Thyroid gland (tissue), 4 donors: Measurements from ENCODE around the gene UBE2F. TPM values are rescaled to one million over a fixed set of nuclear protein-coding genes. Genes with fewer than 3 reads are reported as not detected.
"Not testable (repeated sequence)": the region's sequence is repeated elsewhere in the genome, so short reads cannot be mapped to it uniquely, and the experiment has no call there.

Experiments used
- DNase-seq, 2 donors: peaks; one replicate each; pipeline ENCODE4 v3.0.0-alpha.2; 2019
- H3K27ac ChIP-seq, 3 donors: fragments of 200-600 bp; sonication (generic); 1 replicate in 2 of 3; 2 replicates in 1 of 3; pipeline ENCODE4 v1.5.1; 2016 to 2019; ENCODE audit warnings: mild to moderate bottlenecking in 1 of 3, moderate library complexity in 1 of 3
- H3K27me3 ChIP-seq: fragments of 200-600 bp; sonication (generic); one replicate; pipeline ENCODE4 v1.5.1; 2019
- H3K36me3 ChIP-seq, 2 donors: fragments of 200-600 bp; sonication (generic); one replicate each; pipeline ENCODE4 v1.5.1; 2016 to 2019
- H3K4me1 ChIP-seq, 2 donors: fragments of 200-600 bp; sonication (generic); one replicate each; pipeline ENCODE4 v1.5.1; 2017 to 2019
- H3K4me3 ChIP-seq, 3 donors: fragments of 200-600 bp; sonication (generic); replicated peaks in 1 of 3; 1 replicate in 2 of 3; 2 replicates in 1 of 3; pipeline ENCODE4 v1.5.1; 2016; ENCODE audit warnings: mild to moderate bottlenecking in 1 of 3
- H3K9me3 ChIP-seq: fragments of 200-600 bp; sonication (generic); one replicate; pipeline ENCODE4 v1.5.1; 2017
- POLR2A ChIP-seq, 2 donors: fragments of 450-650 bp; IDR thresholded peaks; one replicate each; pipeline ENCODE4 v1.6.1; 2017; ENCODE audit warnings: antibody characterized with exemption in 2 of 2, mild to moderate bottlenecking in 2 of 2, moderate library complexity in 1 of 2
- WGBS, 2 donors: methylation state at CpG; one replicate each; pipeline ENCODE4 v1.1.5; 2017; 5-methylcytosine and 5-hydroxymethylcytosine counted together
- intact Hi-C: fragments of 100-400 bp; cut with DNase I; formaldehyde crosslinking; loops from one replicate; pipeline ENCODE4 v1.15.1; 2023
- total RNA-seq, 4 donors: library from RNA; depleted of rRNA; stranded (reverse); fragments of >200 nt; gene quantifications; one replicate each; pipeline ENCODE4 v1.2.3, GENCODE V29; 2016
- TF ChIP-seq, protein P1 (sequence below), 6 experiments: fragments of 200-600 bp in 3 of 6; fragments of 450-650 bp in 3 of 6; sonication (generic) in 3 of 6; IDR thresholded peaks; one replicate each; pipeline ENCODE4 v1.5.1; 2016 to 2019; ENCODE audit warnings: antibody characterized with exemption in 6 of 6, mild to moderate bottlenecking in 2 of 6, inconsistent platforms in 1 of 6, moderate library complexity in 1 of 6

The UBE2F gene
- total RNA-seq, 4 donors from 2014 or later, result 79.8 to 134 (median 122) TPM

DNA sequence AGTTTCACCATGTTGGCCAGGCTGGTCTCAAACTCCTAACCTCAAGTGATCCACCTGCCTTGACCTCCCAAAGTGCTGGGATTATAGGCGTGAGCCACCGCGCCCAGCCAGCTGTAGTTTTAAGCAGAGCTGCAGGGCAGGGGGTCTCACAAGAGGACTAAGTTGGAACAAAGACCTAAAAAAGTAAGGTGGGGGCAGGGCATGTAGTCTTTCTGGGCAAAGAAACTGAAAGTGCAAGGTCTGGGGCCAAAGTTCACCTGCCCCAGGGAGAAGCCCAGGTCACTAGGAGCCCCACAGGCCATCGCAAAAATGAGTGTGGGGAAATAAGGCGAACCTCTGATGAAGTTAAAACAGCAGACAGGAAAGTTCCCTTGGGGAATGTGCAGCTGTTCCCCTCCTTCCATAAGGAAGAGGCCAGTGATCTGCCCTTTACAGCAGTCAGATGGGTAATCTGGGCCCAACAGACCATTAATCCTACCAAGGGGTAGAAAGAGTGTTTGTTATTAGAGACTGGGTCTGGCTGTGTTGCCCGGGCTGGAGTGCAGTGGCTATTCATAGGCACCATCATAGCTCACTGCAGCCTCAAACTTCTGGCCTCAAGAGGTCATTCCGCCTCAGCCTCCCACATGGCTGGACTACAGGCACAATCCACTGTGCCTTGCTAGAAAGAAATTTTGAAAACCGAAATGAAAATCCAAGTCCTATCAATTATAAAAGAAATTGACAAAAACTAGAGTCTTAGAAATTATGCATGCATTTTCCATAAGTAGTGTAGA is 96.8 kb downstream of the UBE2F start:
- no peak for TF ChIP-seq POLR2A (IDR thresholded peaks at IDR 0.05)
- TF ChIP-seq, protein P1, sequence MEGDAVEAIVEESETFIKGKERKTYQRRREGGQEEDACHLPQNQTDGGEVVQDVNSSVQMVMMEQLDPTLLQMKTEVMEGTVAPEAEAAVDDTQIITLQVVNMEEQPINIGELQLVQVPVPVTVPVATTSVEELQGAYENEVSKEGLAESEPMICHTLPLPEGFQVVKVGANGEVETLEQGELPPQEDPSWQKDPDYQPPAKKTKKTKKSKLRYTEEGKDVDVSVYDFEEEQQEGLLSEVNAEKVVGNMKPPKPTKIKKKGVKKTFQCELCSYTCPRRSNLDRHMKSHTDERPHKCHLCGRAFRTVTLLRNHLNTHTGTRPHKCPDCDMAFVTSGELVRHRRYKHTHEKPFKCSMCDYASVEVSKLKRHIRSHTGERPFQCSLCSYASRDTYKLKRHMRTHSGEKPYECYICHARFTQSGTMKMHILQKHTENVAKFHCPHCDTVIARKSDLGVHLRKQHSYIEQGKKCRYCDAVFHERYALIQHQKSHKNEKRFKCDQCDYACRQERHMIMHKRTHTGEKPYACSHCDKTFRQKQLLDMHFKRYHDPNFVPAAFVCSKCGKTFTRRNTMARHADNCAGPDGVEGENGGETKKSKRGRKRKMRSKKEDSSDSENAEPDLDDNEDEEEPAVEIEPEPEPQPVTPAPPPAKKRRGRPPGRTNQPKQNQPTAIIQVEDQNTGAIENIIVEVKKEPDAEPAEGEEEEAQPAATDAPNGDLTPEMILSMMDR (IDR thresholded peaks at IDR 0.05), result no peak

DNA sequence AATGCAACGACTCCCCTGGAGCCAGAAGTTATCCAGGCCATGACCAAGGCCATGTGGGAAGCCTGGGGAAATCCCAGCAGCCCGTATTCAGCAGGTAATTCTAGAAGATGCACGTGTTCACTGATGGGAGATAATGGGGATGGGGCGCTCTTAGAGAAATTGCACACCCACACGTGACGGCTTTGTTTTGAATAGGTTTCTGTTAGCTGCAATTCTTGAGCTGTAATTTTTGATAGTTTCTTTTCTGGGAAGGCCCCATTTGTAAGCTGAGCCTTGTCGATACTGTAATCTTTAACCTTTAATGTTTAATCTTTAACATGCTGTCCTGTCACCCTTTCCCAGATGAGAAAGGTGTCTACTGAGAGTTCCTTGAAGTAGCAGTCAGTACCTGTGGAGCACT is 97.6 kb downstream of the UBE2F start:
- 93 to 95% methylated on average over 7 of the region's 7 CpGs for WGBS, 2 donors
- no peak for DNase-seq
- intact Hi-C loops, result loop anchor here (10.0 kb wide), 1 partner anchor 170 kb away; no protein-coding TSS in a partner anchor
- Histone ChIP-seq H3K27ac (no peak overlapping the region), H3K9me3 (no peaks in the 10 kb centered on the region), H3K4me1 (peaks cover 10 to 12% of the 10 kb centered on the region in 2 donors), H3K36me3 (peaks cover 5 to 12% of the 10 kb centered on the region in 2 donors), H3K27me3 (no peaks in the 10 kb centered on the region), H3K4me3 (no peak overlapping the region)
- TF ChIP-seq, protein P1 (IDR thresholded peaks at IDR 0.05), result no peak
- TF ChIP-seq POLR2A (IDR thresholded peaks at IDR 0.05), result no peak

More for the DNA sequence above, 96.8 kb downstream of the UBE2F start:
- WGBS, 2 donors, result 86 to 91% methylated on average over 8 of the region's 8 CpGs
- intact Hi-C loops, result loop anchor here (10.0 kb wide), 1 partner anchor 171 kb away; no protein-coding TSS in a partner anchor
- H3K4me1 ChIP-seq, result peaks cover 10 to 12% of the 10 kb centered on the region in 2 donors
- H3K27me3 ChIP-seq, result no peaks in the 10 kb centered on the region
- no peak overlapping the region for H3K4me3 ChIP-seq
- no peak overlapping the region for H3K27ac ChIP-seq
- H3K36me3 ChIP-seq, result peaks cover 0 to 7% of the 10 kb centered on the region in 2 donors
- H3K9me3 ChIP-seq, result no peaks in the 10 kb centered on the region
- DNase-seq, result no peak

DNA sequence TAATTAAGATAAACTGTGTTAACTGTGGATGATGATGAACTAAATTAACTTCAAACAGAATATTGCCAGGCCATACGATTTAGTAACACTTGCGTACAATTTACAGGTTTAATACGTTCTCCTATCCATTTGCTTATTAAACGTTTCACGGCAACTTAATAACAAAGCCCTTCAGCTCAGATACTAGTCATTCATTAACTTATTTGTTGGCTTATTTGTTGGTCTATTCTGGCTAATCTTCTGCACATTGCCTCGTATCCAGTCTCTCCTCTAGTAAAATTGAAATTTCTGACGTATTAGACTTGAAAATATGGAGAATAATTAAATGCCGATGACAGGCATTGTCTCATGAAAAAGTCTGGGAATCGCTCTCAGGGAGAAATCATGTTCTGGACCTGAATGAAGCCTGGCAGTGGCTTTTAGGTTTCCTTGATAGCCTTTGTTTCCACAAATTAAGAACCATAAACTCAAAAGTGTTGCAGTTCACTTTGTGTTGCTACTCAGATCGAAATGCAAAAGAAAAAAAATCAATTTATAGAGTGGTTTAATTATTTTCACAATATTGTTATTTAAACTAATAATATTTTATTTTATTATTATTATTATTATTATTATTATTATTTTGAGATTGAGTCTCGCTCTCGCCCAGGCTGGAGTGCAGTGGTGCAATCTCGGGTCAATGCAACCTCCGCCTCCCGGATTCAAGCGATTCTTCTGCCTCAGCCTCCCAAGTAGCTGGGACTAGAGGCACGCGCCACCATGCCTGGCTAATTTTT is 98.4 kb downstream of the UBE2F start:
- H3K36me3 ChIP-seq, result peaks cover 11 to 17% of the 10 kb centered on the region in 2 donors
- TF ChIP-seq, protein P1 (IDR thresholded peaks at IDR 0.05), result no peak
- TF ChIP-seq POLR2A (IDR thresholded peaks at IDR 0.05), result no peak
- H3K4me3 ChIP-seq, result no peak overlapping the region
- 85 to 93% methylated on average over 18 of the region's 18 CpGs for WGBS, 2 donors
- DNase-seq, result no peak
- H3K4me1 ChIP-seq, result peaks cover 8 to 10% of the 10 kb centered on the region in 2 donors
- intact Hi-C loops, result loop anchor here (10.0 kb wide), 1 partner anchor 170 kb away; no protein-coding TSS in a partner anchor
- no peaks in the 10 kb centered on the region for H3K27me3 ChIP-seq
- no peaks in the 10 kb centered on the region for H3K9me3 ChIP-seq
- H3K27ac ChIP-seq, result no peak overlapping the region

DNA sequence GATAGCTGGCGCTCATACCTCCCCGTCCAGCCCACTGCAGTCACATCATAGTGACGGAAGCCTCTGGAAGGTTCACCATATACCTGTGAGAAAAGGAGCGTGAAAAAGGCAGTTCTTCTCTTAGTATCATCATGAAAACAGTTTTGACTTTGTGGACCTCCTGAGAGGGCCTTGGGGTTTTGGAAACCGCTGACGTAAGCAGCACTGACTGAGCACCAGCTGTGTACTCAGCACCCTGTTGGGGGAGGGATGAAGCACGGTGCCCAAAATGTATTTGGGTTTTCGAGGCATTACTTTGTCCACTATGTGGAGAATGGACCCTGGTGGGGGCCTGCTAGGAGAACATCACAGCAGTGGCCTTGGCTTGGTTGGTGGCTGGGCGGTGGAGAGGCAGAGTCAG is 99.4 kb downstream of the UBE2F start:
- H3K4me3 ChIP-seq, result no peak overlapping the region
- H3K27me3 ChIP-seq, result no peaks in the 10 kb centered on the region
- DNase-seq, result no peak
- H3K4me1 ChIP-seq, result peaks cover 8 to 9% of the 10 kb centered on the region in 2 donors
- no peaks in the 10 kb centered on the region for H3K9me3 ChIP-seq
- 87% methylated on average over 9 of the region's 9 CpGs for WGBS, 2 donors
- H3K36me3 ChIP-seq, result peaks cover 12 to 21% of the 10 kb centered on the region in 2 donors
- intact Hi-C loops, result loop anchor here (10.0 kb wide), 1 partner anchor 169 kb away; no protein-coding TSS in a partner anchor
- TF ChIP-seq, protein P1 (IDR thresholded peaks at IDR 0.05), result no peak
- H3K27ac ChIP-seq, result no peak overlapping the region

DNA sequence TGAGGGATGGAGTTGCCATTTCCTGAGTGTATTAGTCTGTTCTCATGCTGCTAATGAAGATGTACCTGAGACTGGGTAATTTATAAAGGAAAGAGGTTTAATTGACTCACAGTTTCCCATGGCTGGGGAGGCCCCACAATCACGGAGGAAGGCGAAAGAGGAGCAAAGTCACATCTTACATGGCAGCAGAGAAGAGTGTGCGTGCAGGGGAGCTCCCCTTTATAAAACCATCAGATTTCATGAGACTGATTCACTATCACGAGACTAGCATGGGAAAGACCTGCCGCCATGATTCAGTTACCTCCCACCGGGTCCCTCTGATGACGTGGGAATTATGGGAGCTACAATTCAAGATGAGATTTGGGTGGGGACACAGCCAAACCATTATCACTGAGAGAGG is 99.9 kb downstream of the UBE2F start:
- peaks cover 16 to 21% of the 10 kb centered on the region in 2 donors for H3K36me3 ChIP-seq
- intact Hi-C loops, result loop anchor here (10.0 kb wide), 1 partner anchor 168 kb away; no protein-coding TSS in a partner anchor
- H3K4me3 ChIP-seq, H3K4me1 ChIP-seq, H3K27ac ChIP-seq, DNase-seq, H3K27me3 ChIP-seq, H3K9me3 ChIP-seq: not testable (repeated sequence)
- WGBS, 2 donors, result 94 to 97% methylated on average over 7 of the region's 7 CpGs
